GM19397 (cell line): ENCODE measurements around the gene RHOT2.
"Not testable (repeated sequence)": the region's sequence is repeated elsewhere in the genome, so short reads cannot be mapped to it uniquely, and the experiment has no call there.

Experiments used
- ATAC-seq: cut with Tn5 transposase; IDR thresholded peaks from one replicate; pipeline ENCODE4 v1.9.1; 2021; ENCODE audit warnings: mild to moderate bottlenecking, moderate library complexity; ENCODE audit not compliant: unreplicated experiment

Gene RHOT2

GRCh38 chr16:680967-681745, 13.2 kb downstream of the RHOT2 start:
- no peak for ATAC-seq

- ATAC-seq, result no peak
Measured at GRCh38 chr16:681746-682427, 14.0 kb downstream of the RHOT2 start.

DNA sequence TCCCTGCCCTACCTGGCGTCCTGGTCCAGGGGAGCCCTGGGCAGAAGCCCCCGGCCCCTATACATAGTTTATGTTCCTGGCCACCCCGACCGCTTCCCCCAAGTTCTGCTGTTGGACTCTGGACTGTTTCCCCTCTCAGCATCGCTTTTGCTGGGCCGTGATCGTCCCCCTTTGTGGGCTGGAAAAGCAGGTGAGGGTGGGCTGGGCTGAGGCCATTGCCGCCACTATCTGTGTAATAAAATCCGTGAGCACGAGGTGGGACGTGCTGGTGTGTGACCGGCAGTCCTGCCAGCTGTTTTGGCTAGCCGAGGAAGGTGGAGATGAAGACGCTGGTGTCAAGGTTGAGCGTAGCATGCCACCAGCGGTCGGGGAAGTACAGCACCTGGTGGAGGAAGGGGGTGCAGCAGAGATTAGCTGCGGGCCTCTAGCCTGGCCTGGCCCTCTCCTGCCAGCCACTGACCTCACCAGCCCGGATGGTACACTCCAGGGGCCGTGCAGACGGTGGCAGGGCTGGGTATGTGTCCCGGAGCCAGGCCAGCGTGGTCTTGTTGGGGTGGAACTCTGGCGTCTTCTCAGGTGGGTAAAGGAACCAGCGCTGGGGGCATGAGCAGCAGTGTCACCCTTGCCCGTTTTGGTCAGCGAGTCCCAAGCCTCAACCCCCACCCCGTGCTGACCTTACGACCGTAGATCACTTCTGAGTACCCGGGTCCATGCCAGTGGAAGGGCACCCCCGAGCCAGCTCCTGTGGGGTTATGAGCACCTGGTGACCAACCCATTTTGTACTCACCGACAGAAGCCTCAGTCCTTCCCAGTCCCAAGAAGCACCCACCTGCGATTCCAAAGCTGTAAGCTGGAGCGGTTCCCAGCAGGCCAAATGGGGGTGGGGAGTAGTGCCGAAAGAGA, 14.8 kb downstream of the RHOT2 start:
- no peak for ATAC-seq

GRCh38 chr16:683396-684070, 15.6 kb downstream of the RHOT2 start:
- no peak for ATAC-seq

- peak; percentile 56 for ATAC-seq
Measured at GRCh38 chr16:684071-684794, 16.3 kb downstream of the RHOT2 start, which contains the start of gene JMJD8. Gene JMJD8 (minus strand): TSS chr16:684334. CDS start chr16:684319, 15 bp downstream.

DNA sequence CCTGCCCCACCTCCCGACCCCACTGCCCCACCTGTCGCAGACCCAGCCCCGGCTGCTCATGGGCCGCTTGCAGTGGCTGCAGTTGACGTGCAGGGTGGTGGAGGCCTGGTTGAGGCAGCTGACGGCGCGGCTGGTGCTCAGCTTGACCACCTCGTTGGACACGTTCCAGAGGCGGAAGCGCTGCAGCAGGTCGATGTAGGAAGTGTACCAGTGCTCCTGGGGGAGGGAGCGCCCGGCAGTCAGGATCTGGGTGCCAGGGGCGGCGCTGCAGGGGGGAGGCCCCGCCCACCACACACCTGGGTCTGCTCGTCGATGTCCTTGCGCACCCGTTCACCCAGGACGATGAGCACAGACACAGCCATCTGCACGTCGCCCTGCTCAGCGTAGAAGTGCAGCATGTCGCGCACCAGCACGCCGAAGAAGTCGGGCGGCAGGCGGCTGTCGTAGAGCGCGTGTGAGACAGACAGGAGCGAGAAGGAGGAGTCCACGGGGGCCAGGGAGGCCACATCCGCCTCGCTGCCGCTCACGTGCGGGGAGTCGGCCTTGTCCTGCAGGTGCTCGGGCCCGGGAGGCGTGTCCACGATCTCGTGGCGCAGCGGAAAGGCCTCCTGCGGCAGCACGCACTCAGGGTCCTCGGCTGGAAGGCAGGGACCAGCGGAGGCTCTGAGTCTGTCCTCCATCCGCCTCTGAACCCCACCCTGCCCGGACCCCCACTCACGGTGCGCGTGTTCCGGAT, 17.2 kb downstream of the RHOT2 start:
- ATAC-seq, result no peak

DNA sequence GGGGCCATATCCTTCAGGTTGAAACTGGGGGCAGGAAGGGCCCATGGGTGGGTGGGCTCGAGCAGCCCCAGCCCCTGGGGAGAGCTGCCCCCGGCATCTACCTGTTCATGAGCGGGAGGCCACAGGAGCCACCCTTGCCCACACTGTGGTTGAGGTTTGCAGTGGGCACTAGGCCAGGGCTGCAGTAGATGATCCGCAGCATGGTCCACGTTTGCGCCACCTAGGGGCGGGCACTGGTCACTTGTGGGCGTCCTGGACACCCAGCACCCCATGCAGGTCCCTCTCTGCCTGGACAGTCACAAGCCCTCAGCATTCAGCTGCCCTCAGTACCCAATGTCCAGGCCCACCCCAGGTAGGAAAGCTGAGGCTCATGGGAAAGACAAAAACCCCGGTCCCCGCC, 18.0 kb downstream of the RHOT2 start:
- no peak for ATAC-seq

DNA sequence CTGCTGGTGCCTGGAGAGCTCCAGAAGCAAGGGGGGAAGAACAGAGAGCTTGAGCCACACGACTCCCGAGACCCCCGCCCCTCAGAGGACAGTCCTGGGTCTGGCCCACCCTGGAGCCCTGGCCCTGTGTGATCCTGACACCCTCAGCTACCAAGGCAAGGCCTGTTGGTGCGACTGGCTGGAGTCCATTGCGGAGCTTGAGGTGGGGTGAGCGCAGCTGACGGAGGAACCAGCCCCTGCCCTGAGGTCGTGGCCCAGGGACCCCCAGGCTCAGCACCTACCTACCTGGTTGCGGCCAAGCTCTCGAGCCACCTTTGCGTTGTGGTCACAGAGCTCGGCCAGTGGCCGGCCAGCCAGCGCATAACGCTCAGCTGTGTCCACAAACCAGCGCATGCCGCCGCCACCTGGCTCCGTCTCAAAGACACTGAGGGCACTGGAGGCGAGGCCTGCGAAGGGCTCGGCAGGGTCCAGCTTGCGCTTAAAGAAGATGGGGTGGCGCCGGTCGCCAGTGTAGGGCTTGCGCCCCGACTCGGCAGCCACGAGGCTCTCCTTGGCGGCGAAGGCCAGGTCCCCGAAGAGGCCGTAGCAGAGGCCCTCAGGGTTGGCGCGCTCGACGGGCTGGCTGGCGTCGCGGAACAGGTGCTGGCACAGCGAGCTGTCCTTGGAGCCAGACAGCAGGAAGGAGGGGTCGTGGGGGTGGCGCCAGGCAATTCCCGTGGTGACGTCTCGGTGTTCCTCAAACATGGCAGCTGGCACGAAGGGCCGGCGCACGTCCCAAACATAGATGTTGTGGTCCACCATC, 18.7 kb downstream of the RHOT2 start:
- ATAC-seq, result no peak

- no peak for ATAC-seq
Measured at GRCh38 chr16:687499-687898, 19.6 kb downstream of the RHOT2 start.

DNA sequence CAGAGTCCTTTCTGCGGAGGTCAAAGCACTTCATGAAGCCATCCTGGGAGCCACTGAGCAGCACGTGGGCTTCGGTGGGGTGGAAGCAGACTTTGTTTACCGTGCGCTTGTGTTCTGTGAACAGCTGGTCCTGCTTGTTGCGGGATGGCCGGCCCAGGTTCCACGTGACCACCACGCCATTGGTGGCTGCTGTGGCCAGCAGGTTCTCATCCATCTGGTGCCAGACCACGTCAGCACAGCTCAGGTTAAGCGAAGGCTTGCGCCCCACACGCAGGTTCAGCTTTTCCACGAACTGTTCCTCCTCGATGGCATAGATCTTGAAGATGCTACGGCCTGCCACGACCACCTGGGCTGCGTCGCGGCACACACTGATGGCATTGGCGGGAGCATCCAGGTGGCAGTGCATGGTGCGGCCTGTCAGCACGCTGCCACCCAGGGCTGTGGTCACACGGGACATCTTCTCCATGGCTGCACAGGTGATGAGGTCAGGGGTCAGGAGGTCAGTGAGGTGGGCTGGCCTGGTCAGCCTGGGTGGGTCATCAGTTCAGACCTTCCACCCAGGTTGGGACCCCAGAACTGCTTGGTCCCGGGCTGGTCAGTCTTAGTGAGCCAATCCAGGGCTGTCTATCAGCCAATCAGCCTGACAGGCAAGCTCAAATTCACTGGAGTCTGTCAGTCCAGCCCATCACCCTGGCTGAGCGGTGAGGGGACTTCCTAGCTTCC, 21.4 kb downstream of the RHOT2 start:
- no peak for ATAC-seq

DNA sequence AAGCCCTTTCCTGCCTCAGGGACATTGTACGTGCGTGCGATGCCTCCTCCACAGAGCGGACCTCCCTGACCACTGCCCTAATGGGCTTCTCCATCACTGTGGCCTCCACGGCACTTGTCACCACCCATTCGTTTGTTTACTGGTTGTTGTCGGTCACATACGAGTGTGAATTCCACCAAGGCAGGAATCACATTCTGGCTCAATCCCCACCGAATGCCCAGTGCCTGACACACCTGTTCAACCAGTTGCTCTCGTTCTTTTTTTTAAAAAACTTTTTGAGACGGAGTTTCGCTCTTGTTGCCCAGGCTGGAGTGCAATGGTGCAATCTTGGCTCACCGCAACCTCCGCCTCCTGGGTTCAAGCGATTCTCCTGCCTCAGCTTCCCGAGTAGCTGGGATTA, 23.3 kb downstream of the RHOT2 start:
- not testable (repeated sequence) for ATAC-seq

DNA sequence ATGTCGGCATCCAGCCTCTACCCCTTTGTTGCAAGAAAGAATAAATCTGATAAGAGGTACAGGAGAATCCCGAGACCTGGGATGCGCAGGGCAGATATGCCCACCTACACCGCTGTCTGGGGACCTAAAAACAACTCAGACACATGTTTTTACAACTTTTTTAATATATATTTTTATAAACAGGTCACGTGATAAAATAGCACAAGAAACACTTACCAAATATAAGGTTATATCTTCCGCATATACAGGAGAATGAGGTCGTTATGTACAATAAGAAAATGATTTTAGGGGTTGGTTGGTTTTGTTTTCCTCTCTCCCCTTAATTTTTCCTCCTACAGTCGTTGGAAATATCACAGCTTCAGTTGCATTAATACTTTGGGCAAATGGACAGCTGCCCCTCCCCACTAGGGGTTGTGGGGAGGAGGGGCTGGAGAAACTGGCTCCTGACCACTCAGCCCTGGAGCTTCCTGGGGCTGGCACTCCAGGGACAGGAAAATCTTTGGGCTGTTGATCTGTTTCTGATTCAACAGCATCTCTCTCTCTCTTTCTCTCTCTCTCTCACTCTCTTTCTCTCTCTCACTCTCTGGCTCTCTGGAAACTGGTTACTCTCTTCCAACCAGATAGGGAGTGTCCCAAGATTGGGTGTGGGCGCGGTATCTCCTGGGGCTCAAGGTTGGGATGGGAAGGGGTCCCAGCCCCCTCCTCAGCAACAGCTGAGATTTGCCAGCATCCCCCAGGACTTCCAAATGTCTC, 24.6 kb downstream of the RHOT2 start:
- ATAC-seq, result no peak

DNA sequence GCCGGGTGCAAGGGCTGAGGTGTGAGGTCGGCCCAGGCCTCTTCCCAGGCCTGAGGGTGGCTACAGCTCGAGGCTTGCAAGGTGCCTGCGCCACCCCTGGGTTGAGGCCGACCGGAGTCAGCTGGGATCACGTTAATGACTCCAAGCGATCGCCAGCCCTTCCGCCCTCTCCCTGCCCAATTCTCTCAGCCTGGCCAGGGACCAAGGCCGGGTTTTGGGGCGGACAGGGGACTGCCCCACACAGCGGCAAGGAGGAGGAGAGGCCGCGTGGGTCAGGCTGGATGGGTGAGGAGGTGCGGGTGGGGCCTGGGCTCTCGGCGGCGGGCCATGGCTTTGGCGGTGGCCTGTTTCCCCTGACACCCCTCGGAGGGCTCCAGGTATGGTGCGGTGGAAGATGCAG, 25.4 kb downstream of the RHOT2 start:
- ATAC-seq, result no peak

DNA sequence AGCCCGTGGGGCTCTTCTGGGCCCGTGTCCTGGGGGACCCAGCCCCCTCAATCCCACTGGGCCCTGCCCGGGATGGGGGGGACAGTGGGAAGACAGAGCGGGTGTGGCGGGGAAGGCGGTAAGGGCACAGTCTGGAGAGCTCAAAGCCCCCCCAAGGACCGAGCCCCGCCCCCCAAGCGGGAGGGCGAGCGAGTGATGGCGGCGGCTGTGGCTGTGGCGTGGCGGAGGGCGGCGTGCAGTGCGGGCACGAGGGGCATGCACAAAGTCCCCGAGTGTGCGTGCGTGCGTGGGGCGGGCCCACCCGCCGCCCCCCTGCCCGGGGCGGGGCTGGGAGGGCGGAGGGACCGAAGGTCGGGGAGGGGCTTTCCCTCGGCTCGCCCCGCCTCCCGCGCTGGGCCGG, 25.8 kb downstream of the RHOT2 start:
- no peak for ATAC-seq

GRCh38 chr16:694187-694862, 26.4 kb downstream of the RHOT2 start:
- ATAC-seq, result no peak

- no peak for ATAC-seq
Measured at GRCh38 chr16:694863-695354, 27.0 kb downstream of the RHOT2 start.
